HG02610 (cell line): ENCODE results near the gene CYP2D6.
"Not testable (repeated sequence)": the region's sequence is repeated elsewhere in the genome, so short reads cannot be mapped to it uniquely, and the experiment has no call there.

Experiments used
- ATAC-seq: cut with Tn5 transposase; IDR thresholded peaks from one replicate; pipeline ENCODE4 v1.9.1; 2021; ENCODE audit warnings: mild to moderate bottlenecking, moderate library complexity; ENCODE audit not compliant: unreplicated experiment

The CYP2D6 gene

GRCh38 chr22:42158456-42159132 is 28.0 kb upstream of the CYP2D6 start:
- no peak for ATAC-seq

GRCh38 chr22:42156598-42156997 is 26.0 kb upstream of the CYP2D6 start:
- ATAC-seq = no peak

- no peak for ATAC-seq
Observed at GRCh38 chr22:42156121-42156520, 25.5 kb upstream of the CYP2D6 start.

GRCh38 chr22:42155053-42155543 is 24.5 kb upstream of the CYP2D6 start:
- ATAC-seq = no peak

GRCh38 chr22:42154293-42155052 is 23.9 kb upstream of the CYP2D6 start:
- no peak for ATAC-seq

- no peak for ATAC-seq
Observed at GRCh38 chr22:42152661-42153270, 22.2 kb upstream of the CYP2D6 start.

GRCh38 chr22:42151924-42152635 is 21.5 kb upstream of the CYP2D6 start:
- ATAC-seq = no peak

- ATAC-seq = no peak
Observed at GRCh38 chr22:42150727-42151590, 20.3 kb upstream of the CYP2D6 start.

- ATAC-seq = not testable (repeated sequence)
Observed at GRCh38 chr22:42149798-42150197, 19.2 kb upstream of the CYP2D6 start.

GRCh38 chr22:42145175-42145574 is 14.6 kb upstream of the CYP2D6 start:
- ATAC-seq = no peak

- not testable (repeated sequence) for ATAC-seq
Observed at GRCh38 chr22:42143859-42144822, 13.5 kb upstream of the CYP2D6 start.

GRCh38 chr22:42142771-42143461 is 12.3 kb upstream of the CYP2D6 start:
- ATAC-seq = no peak

GRCh38 chr22:42141307-42142057 is 10.9 kb upstream of the CYP2D6 start:
- ATAC-seq = not testable (repeated sequence)

GRCh38 chr22:42140153-42140552 is 9.5 kb upstream of the CYP2D6 start:
- ATAC-seq = not testable (repeated sequence)

GRCh38 chr22:42139508-42139907 is 8.9 kb upstream of the CYP2D6 start:
- ATAC-seq = not testable (repeated sequence)

- no peak for ATAC-seq
Observed at GRCh38 chr22:42138972-42139371, 8.4 kb upstream of the CYP2D6 start.

- ATAC-seq = no peak
Observed at GRCh38 chr22:42138122-42138770, 7.6 kb upstream of the CYP2D6 start.
